Keratinocyte (primary cell): ENCODE measurements around the gene TIAM2.

Experiments used
- EZH2 ChIP-seq: IDR thresholded peaks from one replicate; pipeline ENCODE4 v1.6.1; 2012; ENCODE audit warnings: inconsistent platforms, mild to moderate bottlenecking, low read length, moderate library complexity
- TF ChIP-seq, protein P1 (sequence below), 3 experiments: IDR thresholded peaks in 1 of 3; conservative IDR thresholded peaks in 1 of 3; optimal IDR thresholded peaks in 1 of 3; 2 replicates in 2 of 3; 3 replicates in 1 of 3; pipeline versions ENCODE3 to v1.5.1; 2011; ENCODE audit warnings: low read length in 3 of 3, mild to moderate bottlenecking in 3 of 3, moderate library complexity in 2 of 3, control low read depth in 1 of 3, inconsistent platforms in 1 of 3; ENCODE audit not compliant: insufficient read depth in 2 of 3; ENCODE audit errors: extremely low read depth in 1 of 3

DNA sequence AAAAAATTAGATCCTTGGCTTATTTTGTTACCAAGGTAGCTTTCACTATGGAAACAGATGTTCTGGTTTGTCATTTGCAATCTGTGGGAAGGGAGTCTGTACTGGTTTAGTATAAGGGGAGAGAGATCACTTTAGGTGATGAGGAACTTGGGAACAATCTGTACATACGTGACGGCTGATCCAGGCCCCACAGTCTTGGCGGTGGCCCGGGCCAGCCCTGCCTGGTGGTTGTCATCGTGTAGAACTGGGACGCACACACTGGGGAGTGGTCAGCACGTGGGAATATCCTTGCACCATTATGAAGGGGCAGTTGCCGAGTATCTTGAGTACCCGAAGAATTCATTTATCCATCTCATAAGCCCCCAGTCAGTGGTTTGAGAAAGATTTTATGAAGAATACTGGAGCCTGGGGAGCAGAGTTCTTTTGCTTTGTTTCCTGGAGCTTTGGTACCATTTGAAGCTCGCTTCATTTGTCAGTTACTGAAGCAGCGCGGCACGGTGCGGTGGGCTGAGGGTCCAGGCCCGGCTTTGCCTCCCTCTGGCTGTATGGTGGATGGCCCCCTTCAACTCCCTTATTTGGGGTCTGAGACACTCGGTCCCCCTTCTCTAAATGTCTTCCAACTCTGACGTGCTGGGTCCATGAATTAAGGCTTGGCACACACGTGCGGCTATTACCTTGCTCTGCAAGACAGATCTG, 245.9 kb downstream of the TIAM2 start:
- TF ChIP-seq, protein P1, sequence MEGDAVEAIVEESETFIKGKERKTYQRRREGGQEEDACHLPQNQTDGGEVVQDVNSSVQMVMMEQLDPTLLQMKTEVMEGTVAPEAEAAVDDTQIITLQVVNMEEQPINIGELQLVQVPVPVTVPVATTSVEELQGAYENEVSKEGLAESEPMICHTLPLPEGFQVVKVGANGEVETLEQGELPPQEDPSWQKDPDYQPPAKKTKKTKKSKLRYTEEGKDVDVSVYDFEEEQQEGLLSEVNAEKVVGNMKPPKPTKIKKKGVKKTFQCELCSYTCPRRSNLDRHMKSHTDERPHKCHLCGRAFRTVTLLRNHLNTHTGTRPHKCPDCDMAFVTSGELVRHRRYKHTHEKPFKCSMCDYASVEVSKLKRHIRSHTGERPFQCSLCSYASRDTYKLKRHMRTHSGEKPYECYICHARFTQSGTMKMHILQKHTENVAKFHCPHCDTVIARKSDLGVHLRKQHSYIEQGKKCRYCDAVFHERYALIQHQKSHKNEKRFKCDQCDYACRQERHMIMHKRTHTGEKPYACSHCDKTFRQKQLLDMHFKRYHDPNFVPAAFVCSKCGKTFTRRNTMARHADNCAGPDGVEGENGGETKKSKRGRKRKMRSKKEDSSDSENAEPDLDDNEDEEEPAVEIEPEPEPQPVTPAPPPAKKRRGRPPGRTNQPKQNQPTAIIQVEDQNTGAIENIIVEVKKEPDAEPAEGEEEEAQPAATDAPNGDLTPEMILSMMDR (optimal IDR thresholded peaks at IDR 0.05 in 1 of 3, IDR thresholded peaks at IDR 0.05 in 1 of 3, conservative IDR thresholded peaks at IDR 0.05 in 1 of 3; ENCODE audit: extremely low read depth in 1 of 3, insufficient read depth in 2 of 3, low read length in 3 of 3), result no peak
- no peak for TF ChIP-seq EZH2
